IgD-negative memory B cell (primary cell): Measurements from ENCODE around the gene U2AF2. TPM values are rescaled to one million over a fixed set of nuclear protein-coding genes. Genes with fewer than 3 reads are reported as not detected.
A peak's percentile ranks its signal among the peaks of the same experiment; 100 is the strongest.

Source experiments
- H3K27ac Mint-ChIP-seq, 3 donors: one replicate each; pipeline ENCODE4 v1.8.0; 2020 to 2022; ENCODE audit warnings: mild to moderate bottlenecking in 3 of 3, mixed read lengths in 3 of 3, moderate library complexity in 1 of 3
- H3K27me3 Mint-ChIP-seq: one replicate; pipeline ENCODE4 v1.8.0; 2021; ENCODE audit warnings: mixed read lengths
- H3K36me3 Mint-ChIP-seq: one replicate; pipeline ENCODE4 v1.8.0; 2020; ENCODE audit warnings: mild to moderate bottlenecking, mixed read lengths
- H3K4me1 Mint-ChIP-seq, 3 donors: one replicate each; pipeline ENCODE4 v1.8.0; 2020 to 2022; ENCODE audit warnings: mixed read lengths in 3 of 3, mild to moderate bottlenecking in 1 of 3
- H3K4me3 Mint-ChIP-seq, 4 donors: one replicate each; pipeline ENCODE4 v1.8.0; 2020 to 2022; ENCODE audit warnings: mild to moderate bottlenecking in 4 of 4, mixed read lengths in 4 of 4, moderate library complexity in 3 of 4
- H3K9me3 Mint-ChIP-seq, 3 donors: one replicate each; pipeline ENCODE4 v1.8.0; 2020 to 2021; ENCODE audit warnings: mixed read lengths in 3 of 3, mild to moderate bottlenecking in 1 of 3
- polyA plus RNA-seq: library from polyadenylated mRNA; unstranded; fragments of 300-500 nt; fragmentation: Illumina TruSeq; gene quantifications from one replicate; pipeline ENCODE4 v1.2.3, GENCODE V29; 2021

U2AF2 gene
- polyA plus RNA-seq, 1 donor from 2014 or later: 14.2 TPM

GRCh38 chr19:55720214-55720746 is 65.4 kb downstream of the U2AF2 start:
- H3K4me3 Mint-ChIP-seq: no peak overlapping the region
- H3K27ac Mint-ChIP-seq: no peak overlapping the region
- peaks cover 10 to 20% (median 18%) of the 10 kb centered on the region in 3 donors for H3K9me3 Mint-ChIP-seq
- no peaks in the 10 kb centered on the region for H3K4me1 Mint-ChIP-seq
- H3K27me3 Mint-ChIP-seq: peaks cover 36% of the 10 kb centered on the region
- peaks cover 5% of the 10 kb centered on the region for H3K36me3 Mint-ChIP-seq

- H3K36me3 Mint-ChIP-seq: peaks cover 5% of the 10 kb centered on the region
- peaks cover 36% of the 10 kb centered on the region for H3K27me3 Mint-ChIP-seq
- no peak overlapping the region for H3K27ac Mint-ChIP-seq
- peaks cover 10 to 20% (median 18%) of the 10 kb centered on the region in 3 donors for H3K9me3 Mint-ChIP-seq
- H3K4me1 Mint-ChIP-seq: no peaks in the 10 kb centered on the region
- H3K4me3 Mint-ChIP-seq: no peak overlapping the region
These were observed 66.0 kb downstream of the U2AF2 start for GRCh38 chr19:55720801-55721200.

GRCh38 chr19:55723491-55723890 is 68.7 kb downstream of the U2AF2 start:
- H3K9me3 Mint-ChIP-seq: peaks cover 10 to 23% (median 18%) of the 10 kb centered on the region in 3 donors
- no peaks in the 10 kb centered on the region for H3K4me1 Mint-ChIP-seq
- peak overlapping the region in 1 of 3 donors; percentile 18 for H3K27ac Mint-ChIP-seq
- peaks cover 26% of the 10 kb centered on the region for H3K27me3 Mint-ChIP-seq
- H3K4me3 Mint-ChIP-seq: no peak overlapping the region
- H3K36me3 Mint-ChIP-seq: peaks cover 5% of the 10 kb centered on the region

Other genes with a start within 250 kb of the U2AF2 start
- 37.6 TPM for gene UBE2S, start 247.2 kb upstream of the U2AF2 start, polyA plus RNA-seq
- not detected for gene SHISA7, start 211.7 kb upstream of the U2AF2 start, polyA plus RNA-seq
- gene ISOC2, start 193.4 kb upstream of the U2AF2 start, polyA plus RNA-seq: 40.0 TPM
- gene C19orf85, start 190.3 kb upstream of the U2AF2 start, polyA plus RNA-seq: not detected
- 0.34 TPM for gene ZNF628, start 178.4 kb upstream of the U2AF2 start, polyA plus RNA-seq
- 6.1 TPM for gene NAT14, start 169.8 kb upstream of the U2AF2 start, polyA plus RNA-seq
- not detected for gene SSC5D, start 166.6 kb upstream of the U2AF2 start, polyA plus RNA-seq
- not detected for gene SBK2, start 117.9 kb upstream of the U2AF2 start, polyA plus RNA-seq
- gene SBK3, start 109.5 kb upstream of the U2AF2 start, polyA plus RNA-seq: not detected
- gene ZNF579, start 74.2 kb upstream of the U2AF2 start, polyA plus RNA-seq: 0.79 TPM
- 3.1 TPM for gene FIZ1, start 55.5 kb upstream of the U2AF2 start, polyA plus RNA-seq
- gene ZNF524, start 54.7 kb upstream of the U2AF2 start, polyA plus RNA-seq: 49.6 TPM
- 0.36 TPM for gene ZNF865, start 49.4 kb upstream of the U2AF2 start, polyA plus RNA-seq
- gene ZNF784, start 30.5 kb upstream of the U2AF2 start, polyA plus RNA-seq: 2.4 TPM
- gene ZNF580, start 14.0 kb upstream of the U2AF2 start, polyA plus RNA-seq: 38.4 TPM
- 79.3 TPM for gene ZNF581, start 11.4 kb upstream of the U2AF2 start, polyA plus RNA-seq
- 16.0 TPM for gene CCDC106, start 6.8 kb upstream of the U2AF2 start, polyA plus RNA-seq
- 29.9 TPM for gene EPN1, start 20.2 kb downstream of the U2AF2 start, polyA plus RNA-seq
- gene NLRP9, start 83.4 kb downstream of the U2AF2 start, polyA plus RNA-seq: not detected
- gene RFPL4A, start 104.1 kb downstream of the U2AF2 start, polyA plus RNA-seq: not detected
- not detected for gene RFPL4AL1, start 114.1 kb downstream of the U2AF2 start, polyA plus RNA-seq
- 0.20 TPM for gene NLRP11, start 177.0 kb downstream of the U2AF2 start, polyA plus RNA-seq
- not detected for gene NLRP4, start 181.5 kb downstream of the U2AF2 start, polyA plus RNA-seq